ENCODE measurements around the gene SUPT3H.

SUPT3H gene

GRCh38 chr6:44856479-44856878 is 521.3 kb downstream of the SUPT3H start:
- no peak overlapping the region for H3K4me3 ChIP-seq (ENCODE audit: low read depth, low read length)
- in situ Hi-C loops (cut with HindIII; ENCODE audit: low sequenced_read_pairs) = no loop called here
- peak; percentile 9 for DNase-seq (ENCODE audit: low read depth)
- TF ChIP-seq, protein P1, sequence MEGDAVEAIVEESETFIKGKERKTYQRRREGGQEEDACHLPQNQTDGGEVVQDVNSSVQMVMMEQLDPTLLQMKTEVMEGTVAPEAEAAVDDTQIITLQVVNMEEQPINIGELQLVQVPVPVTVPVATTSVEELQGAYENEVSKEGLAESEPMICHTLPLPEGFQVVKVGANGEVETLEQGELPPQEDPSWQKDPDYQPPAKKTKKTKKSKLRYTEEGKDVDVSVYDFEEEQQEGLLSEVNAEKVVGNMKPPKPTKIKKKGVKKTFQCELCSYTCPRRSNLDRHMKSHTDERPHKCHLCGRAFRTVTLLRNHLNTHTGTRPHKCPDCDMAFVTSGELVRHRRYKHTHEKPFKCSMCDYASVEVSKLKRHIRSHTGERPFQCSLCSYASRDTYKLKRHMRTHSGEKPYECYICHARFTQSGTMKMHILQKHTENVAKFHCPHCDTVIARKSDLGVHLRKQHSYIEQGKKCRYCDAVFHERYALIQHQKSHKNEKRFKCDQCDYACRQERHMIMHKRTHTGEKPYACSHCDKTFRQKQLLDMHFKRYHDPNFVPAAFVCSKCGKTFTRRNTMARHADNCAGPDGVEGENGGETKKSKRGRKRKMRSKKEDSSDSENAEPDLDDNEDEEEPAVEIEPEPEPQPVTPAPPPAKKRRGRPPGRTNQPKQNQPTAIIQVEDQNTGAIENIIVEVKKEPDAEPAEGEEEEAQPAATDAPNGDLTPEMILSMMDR (IDR thresholded peaks at IDR 0.05; ENCODE audit: low read depth, low read length, missing control alignments) = no peak

DNA sequence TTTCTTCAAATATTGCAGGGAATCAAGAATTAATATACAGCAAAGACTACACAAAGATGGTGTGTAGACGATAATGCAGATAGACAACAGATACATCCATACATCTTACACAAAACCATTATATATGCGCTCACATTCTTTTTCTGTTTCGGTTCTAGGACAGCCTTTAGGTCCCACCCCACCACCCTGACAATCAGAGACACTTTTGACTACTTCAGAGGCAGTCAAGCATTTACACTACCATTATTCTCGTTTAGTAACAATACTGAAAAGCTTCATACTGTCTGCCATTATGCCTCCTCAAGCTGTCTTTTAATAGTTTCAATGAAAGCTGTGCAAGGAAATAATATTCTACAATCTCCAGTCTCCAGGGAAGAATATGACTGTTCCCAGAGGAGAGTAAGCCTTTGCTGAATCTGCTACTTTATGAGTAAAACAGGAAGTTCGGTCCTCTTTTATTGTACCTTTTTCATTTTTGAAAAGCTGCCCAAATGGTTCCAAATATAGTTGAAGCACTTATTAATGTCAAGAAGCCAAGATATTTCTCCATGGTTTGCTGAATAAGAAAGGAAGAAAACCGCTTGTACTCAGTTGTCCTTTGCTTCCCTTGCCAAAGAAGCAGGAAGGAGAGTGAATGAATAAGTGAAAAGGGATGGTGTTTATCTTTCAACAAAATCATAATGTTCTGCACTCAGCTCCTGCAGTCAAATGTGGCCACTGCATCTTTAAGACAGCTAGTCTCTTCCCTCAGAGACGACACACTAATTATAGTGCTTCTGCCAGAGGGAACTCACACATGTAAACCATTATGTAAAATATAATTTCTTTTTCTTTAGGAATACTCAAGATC is 521.9 kb downstream of the SUPT3H start:
- in situ Hi-C loops (cut with HindIII; ENCODE audit: low sequenced_read_pairs) = no loop called here
- DNase-seq (ENCODE audit: low read depth) = peak; percentile 93
- TF ChIP-seq, protein P1 (IDR thresholded peaks at IDR 0.05; ENCODE audit: low read depth, low read length, missing control alignments) = no peak
- H3K4me3 ChIP-seq (ENCODE audit: low read depth, low read length) = no peak overlapping the region

- in situ Hi-C loops (cut with HindIII; ENCODE audit: low sequenced_read_pairs) = no loop called here
- no peak for DNase-seq (ENCODE audit: low read depth)
Measured at GRCh38 chr6:44854712-44855443, 522.9 kb downstream of the SUPT3H start.

GRCh38 chr6:44851176-44851575 is 526.6 kb downstream of the SUPT3H start:
- TF ChIP-seq, protein P1 (IDR thresholded peaks at IDR 0.05; ENCODE audit: low read depth, low read length, missing control alignments) = no peak
- no peak for DNase-seq (ENCODE audit: low read depth)
- H3K4me3 ChIP-seq (ENCODE audit: low read depth, low read length) = no peak overlapping the region
- in situ Hi-C loops (cut with HindIII; ENCODE audit: low sequenced_read_pairs) = no loop called here

More at GRCh38 chr6:44854712-44855443, 522.9 kb downstream of the SUPT3H start:
- TF ChIP-seq, protein P1 (IDR thresholded peaks at IDR 0.05; ENCODE audit: low read depth, low read length, missing control alignments) = no peak
- no peak overlapping the region for H3K4me3 ChIP-seq (ENCODE audit: low read depth, low read length)

GRCh38 chr6:44850312-44850711 is 527.4 kb downstream of the SUPT3H start:
- no peak for DNase-seq (ENCODE audit: low read depth)
- in situ Hi-C loops (cut with HindIII; ENCODE audit: low sequenced_read_pairs) = no loop called here
- no peak overlapping the region for H3K4me3 ChIP-seq (ENCODE audit: low read depth, low read length)
- TF ChIP-seq, protein P1 (IDR thresholded peaks at IDR 0.05; ENCODE audit: low read depth, low read length, missing control alignments) = no peak

DNA sequence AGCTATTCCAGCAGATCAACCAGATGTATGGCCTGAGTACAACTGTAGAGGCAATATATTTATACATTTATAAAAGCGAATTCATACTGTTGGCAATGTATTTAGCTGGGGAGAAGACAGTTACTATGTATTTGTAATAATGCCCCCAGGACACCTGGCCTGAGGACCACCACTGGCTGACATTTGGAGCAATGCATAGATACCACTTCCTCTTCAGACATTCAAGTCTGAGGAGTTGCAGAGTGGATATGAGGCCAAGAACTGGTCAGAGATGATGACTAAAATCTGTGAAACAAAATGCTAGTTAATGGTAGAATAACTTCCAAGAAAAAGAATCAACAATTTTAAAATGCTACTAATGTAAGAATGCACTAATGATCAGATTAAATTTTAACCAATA is 527.9 kb downstream of the SUPT3H start:
- H3K4me3 ChIP-seq (ENCODE audit: low read depth, low read length) = no peak overlapping the region
- no peak for DNase-seq (ENCODE audit: low read depth)
- in situ Hi-C loops (cut with HindIII; ENCODE audit: low sequenced_read_pairs) = no loop called here
- TF ChIP-seq, protein P1 (IDR thresholded peaks at IDR 0.05; ENCODE audit: low read depth, low read length, missing control alignments) = no peak

Measured in astrocyte of the cerebellum (primary cell).